OCI-LY7 (cell line): ENCODE results near the gene SEC14L1.

Experiments
- EZH2phosphoT487 ChIP-seq: fragments of 200-600 bp; sonication (generic); IDR thresholded peaks from 2 replicates; pipeline ENCODE4 v1.6.1; 2018; ENCODE audit warnings: low read depth, borderline replicate concordance, mild to moderate bottlenecking, mixed run types, antibody characterized with exemption, low read length, moderate library complexity, mixed read lengths
- TF ChIP-seq, protein P1 (sequence below): fragments of 200-600 bp; sonication (generic); conservative IDR thresholded peaks from 2 replicates; pipeline ENCODE4 v1.5.1; 2014; ENCODE audit warnings: mild to moderate bottlenecking, antibody characterized with exemption, low read length, moderate library complexity, mixed read lengths

DNA sequence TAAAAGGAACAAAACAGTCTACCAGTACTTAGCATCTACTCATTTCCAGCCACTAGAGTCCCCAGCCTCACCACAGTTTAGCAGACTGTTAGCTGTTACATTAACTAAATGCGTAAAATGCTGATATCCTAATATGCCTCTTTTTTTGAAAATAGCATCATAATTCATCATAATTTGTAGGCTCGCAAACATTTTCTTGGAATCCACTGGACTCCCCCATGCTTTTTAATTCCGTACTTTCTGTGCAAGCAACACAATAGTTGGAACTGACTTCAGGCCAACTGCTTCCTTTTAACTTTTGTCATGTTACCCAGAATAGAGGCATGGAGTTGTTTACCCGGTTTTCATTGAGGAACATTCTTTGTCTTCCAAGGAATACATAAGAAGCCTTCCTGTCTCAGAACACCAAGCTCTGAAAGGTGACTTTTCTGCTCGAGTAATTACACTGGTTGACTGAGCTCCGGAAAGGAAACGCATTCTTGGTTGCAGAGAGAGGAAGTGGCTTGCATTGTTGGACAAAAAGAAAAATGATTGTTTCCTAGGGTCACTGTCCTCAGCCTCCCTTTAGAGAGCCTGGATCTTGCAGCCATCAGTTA is 30.9 kb upstream of the SEC14L1 start:
- TF ChIP-seq, protein P1, sequence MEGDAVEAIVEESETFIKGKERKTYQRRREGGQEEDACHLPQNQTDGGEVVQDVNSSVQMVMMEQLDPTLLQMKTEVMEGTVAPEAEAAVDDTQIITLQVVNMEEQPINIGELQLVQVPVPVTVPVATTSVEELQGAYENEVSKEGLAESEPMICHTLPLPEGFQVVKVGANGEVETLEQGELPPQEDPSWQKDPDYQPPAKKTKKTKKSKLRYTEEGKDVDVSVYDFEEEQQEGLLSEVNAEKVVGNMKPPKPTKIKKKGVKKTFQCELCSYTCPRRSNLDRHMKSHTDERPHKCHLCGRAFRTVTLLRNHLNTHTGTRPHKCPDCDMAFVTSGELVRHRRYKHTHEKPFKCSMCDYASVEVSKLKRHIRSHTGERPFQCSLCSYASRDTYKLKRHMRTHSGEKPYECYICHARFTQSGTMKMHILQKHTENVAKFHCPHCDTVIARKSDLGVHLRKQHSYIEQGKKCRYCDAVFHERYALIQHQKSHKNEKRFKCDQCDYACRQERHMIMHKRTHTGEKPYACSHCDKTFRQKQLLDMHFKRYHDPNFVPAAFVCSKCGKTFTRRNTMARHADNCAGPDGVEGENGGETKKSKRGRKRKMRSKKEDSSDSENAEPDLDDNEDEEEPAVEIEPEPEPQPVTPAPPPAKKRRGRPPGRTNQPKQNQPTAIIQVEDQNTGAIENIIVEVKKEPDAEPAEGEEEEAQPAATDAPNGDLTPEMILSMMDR = peak; percentile 49; the same call in 1 of the 2 replicates
- TF ChIP-seq EZH2phosphoT487 = no peak
